Heart right ventricle (tissue), 16 donors: ENCODE results near the gene MALRD1. TPM values are rescaled to one million over a fixed set of nuclear protein-coding genes. Genes with fewer than 3 reads are reported as not detected.

Experiments used
- ATAC-seq, 8 donors: fragments of 200-7000 bp; cut with Tn5 transposase; one replicate each; pipeline ENCODE4 v1.9.1; 2020; ENCODE audit warnings: mild to moderate bottlenecking in 8 of 8, moderate library complexity in 8 of 8, moderate number of reproducible peaks in 1 of 8
- DNase-seq, 2 donors: peaks; one replicate each; pipeline ENCODE4 v3.0.0-alpha.2; 2020
- H3K27ac ChIP-seq, 10 donors: fragments of 200-600 bp; sonication (generic) in 2 of 10; one replicate each; pipeline versions ENCODE4 v1.5.0 to v1.8.0; 2020 to 2022; ENCODE audit warnings: mild to moderate bottlenecking in 3 of 10
- H3K27me3 ChIP-seq, 7 donors: fragments of 200-600 bp; one replicate each; pipeline ENCODE4 v1.8.0; 2021 to 2022; ENCODE audit warnings: mild to moderate bottlenecking in 2 of 7
- H3K36me3 ChIP-seq, 9 donors: fragments of 200-600 bp; sonication (generic) in 1 of 9; one replicate each; pipeline versions ENCODE4 v1.5.0 to v1.8.0; 2020 to 2022; ENCODE audit warnings: mild to moderate bottlenecking in 2 of 9
- H3K4me1 ChIP-seq, 9 donors: fragments of 200-600 bp; sonication (generic) in 1 of 9; one replicate each; pipeline versions ENCODE4 v1.5.0 to v1.8.0; 2020 to 2022; ENCODE audit warnings: mild to moderate bottlenecking in 4 of 9
- H3K4me3 ChIP-seq, 10 donors: fragments of 200-600 bp; sonication (generic) in 2 of 10; one replicate each; pipeline versions ENCODE4 v1.5.0 to v1.8.0; 2020 to 2022; ENCODE audit warnings: mild to moderate bottlenecking in 7 of 10, moderate library complexity in 2 of 10
- H3K9me3 ChIP-seq, 11 donors: fragments of 200-600 bp in 10 of 11; sonication (generic) in 2 of 11; one replicate each; pipeline versions ENCODE4 v1.5.0 to v1.8.0; 2013 to 2022; ENCODE audit warnings: mild to moderate bottlenecking in 2 of 11, control low read depth in 1 of 11, moderate library complexity in 1 of 11
- WGBS, 2 donors: extraction: QIAGEN DNeasy Blood & Tissue Kit; methylation state at CpG; one replicate each; pipeline ENCODE4 v1.1.7; 2013; ENCODE audit warnings: inconsistent platforms in 1 of 2; 5-methylcytosine and 5-hydroxymethylcytosine counted together
- intact Hi-C, 10 donors: fragments of 100-400 bp; cut with DNase I; formaldehyde crosslinking; loops; one replicate each; pipeline versions ENCODE4 v1.11.1 to v1.14.2; 2022
- polyA plus RNA-seq, 2 donors: library from polyadenylated mRNA; stranded (reverse); fragments of 200-250 nt; gene quantifications; one replicate each; pipeline ENCODE4 v1.2.3, GENCODE V29; 2013
- total RNA-seq, 10 donors: library from RNA; stranded (reverse); fragmentation: NEBNext Ultra II Directional in 3 of 10; extraction: Animal tissue kit (Norgen Biotek cat#: 25700) in 3 of 10; gene quantifications; one replicate each; pipeline versions ENCODE4 v1.2.1 to v1.2.4, GENCODE V29; 2021 to 2023
- TF ChIP-seq, protein P1 (sequence below), 9 donors: fragments of 200-600 bp; sonication (generic) in 2 of 9; IDR thresholded peaks; one replicate each; pipeline versions ENCODE4 v1.5.0 to v1.8.0; 2021 to 2022; ENCODE audit warnings: antibody characterized with exemption in 9 of 9, mild to moderate bottlenecking in 5 of 9, moderate library complexity in 1 of 9
- donor health status: Arrhythmogenic right ventricular cardiomyopathy.
- donor health status: ischemic (EF 13 %, LVEDD 7.1; RV severe dilation, severe dysfunction).
- donor health status: healthy with polysubstance abuse.
- donor health status: DM: no; HTN: yes; CAD: no.
- donor health status: DM: no; HTN: no; CAD: no.
- donor health status: ischemic (EF 25% LVEDD 6.9; RV normal size, moderate dysfunction).
- donor health status: ischemic (EF 25% LVEDD 5.7; RV mildly dilated, moderate dysfunction).
- donor health status: healthy.
- donor health status: DM: yes; HTN: yes; CAD: no.
- donor health status: Ischemic cardiomyopathy.
- donor health status: ischemic (EF 35%, LVEDD 5.7; RV mildly dilated, moderate dysfunction).
- donor health status: nonischemic (EF 11% LVEDD 7.7; RV severe dilation, severe dysfunction).
- donor health status: DM: yes; HTN: yes; CAD: no.
- donor health status: PGD.
- donor health status: ischemic (EF 29% LVEDD 5.4; RV normal size, mild dysfunction).
- donor health status: nonischemic (EF 23%, LVEDD 6.1; RV moderate dilation, normal function).

The MALRD1 gene
- total and polyA plus RNA-seq, 12 donors, result 0.10 to 2.2 (median 0.47) TPM

DNA sequence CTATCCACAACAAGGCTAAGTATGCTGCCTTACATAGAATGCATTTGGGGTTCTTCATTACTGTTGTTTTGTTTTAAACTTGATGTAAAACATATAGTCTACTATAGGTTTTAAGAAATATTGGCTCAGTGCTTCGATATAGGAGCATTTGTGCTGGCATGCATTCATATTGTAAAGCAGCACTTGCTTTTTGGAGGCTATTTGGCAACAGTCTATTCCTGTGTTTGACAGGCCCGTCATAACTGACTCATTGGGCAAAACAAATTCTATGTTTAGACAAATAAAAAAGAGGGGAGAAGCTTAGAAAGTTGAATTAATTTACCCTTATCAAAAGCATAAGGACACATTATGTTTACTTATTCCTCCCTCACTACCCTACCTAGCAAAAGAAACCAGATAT, 729.2 kb downstream of the MALRD1 start:
- Histone ChIP-seq H3K27me3 (no peaks in the 10 kb centered on the region), H3K36me3 (no peaks in the 10 kb centered on the region), H3K27ac (no peak overlapping the region), H3K4me1 (peaks cover 0 to 19% (median 0%) of the 10 kb centered on the region in 9 donors), H3K4me3 (no peak overlapping the region), H3K9me3 (no peaks in the 10 kb centered on the region)
- DNase-seq (no peak), ATAC-seq (no peak)
- intact Hi-C loops, result no loop called here
- WGBS, 2 donors, result 35 to 59% methylated on average over 2 of the region's 2 CpGs
- TF ChIP-seq, protein P1, sequence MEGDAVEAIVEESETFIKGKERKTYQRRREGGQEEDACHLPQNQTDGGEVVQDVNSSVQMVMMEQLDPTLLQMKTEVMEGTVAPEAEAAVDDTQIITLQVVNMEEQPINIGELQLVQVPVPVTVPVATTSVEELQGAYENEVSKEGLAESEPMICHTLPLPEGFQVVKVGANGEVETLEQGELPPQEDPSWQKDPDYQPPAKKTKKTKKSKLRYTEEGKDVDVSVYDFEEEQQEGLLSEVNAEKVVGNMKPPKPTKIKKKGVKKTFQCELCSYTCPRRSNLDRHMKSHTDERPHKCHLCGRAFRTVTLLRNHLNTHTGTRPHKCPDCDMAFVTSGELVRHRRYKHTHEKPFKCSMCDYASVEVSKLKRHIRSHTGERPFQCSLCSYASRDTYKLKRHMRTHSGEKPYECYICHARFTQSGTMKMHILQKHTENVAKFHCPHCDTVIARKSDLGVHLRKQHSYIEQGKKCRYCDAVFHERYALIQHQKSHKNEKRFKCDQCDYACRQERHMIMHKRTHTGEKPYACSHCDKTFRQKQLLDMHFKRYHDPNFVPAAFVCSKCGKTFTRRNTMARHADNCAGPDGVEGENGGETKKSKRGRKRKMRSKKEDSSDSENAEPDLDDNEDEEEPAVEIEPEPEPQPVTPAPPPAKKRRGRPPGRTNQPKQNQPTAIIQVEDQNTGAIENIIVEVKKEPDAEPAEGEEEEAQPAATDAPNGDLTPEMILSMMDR (IDR thresholded peaks at IDR 0.05), result no peak

DNA sequence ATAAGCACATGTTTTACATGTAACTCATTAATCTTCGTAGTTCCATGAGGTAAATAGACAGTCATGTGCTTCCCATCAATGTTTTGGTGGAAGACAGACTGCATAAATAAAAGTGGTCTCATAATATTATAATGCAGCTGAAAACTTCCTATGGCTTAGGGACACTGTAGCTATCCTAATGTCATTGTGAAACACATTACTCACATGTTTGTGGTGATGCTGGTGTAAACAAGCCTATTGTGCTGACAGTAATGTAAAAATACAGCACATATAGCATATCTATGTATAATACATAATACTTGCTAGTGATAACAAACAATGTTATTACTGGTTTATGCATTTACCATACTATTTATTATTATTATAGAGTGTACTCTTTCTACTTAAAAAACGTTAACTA, 730.4 kb downstream of the MALRD1 start:
- WGBS, 2 donors, result 85 to 88% methylated on average over 2 of the region's 2 CpGs
- no peaks in the 10 kb centered on the region for H3K36me3 ChIP-seq
- peaks cover 0 to 13% (median 0%) of the 10 kb centered on the region in 9 donors for H3K4me1 ChIP-seq
- H3K9me3 ChIP-seq, result no peaks in the 10 kb centered on the region
- intact Hi-C loops, result no loop called here
- no peaks in the 10 kb centered on the region for H3K27me3 ChIP-seq
- H3K27ac ChIP-seq, result no peak overlapping the region
- DNase-seq (no peak), ATAC-seq (no peak)
- no peak overlapping the region for H3K4me3 ChIP-seq
- TF ChIP-seq, protein P1 (IDR thresholded peaks at IDR 0.05), result no peak

DNA sequence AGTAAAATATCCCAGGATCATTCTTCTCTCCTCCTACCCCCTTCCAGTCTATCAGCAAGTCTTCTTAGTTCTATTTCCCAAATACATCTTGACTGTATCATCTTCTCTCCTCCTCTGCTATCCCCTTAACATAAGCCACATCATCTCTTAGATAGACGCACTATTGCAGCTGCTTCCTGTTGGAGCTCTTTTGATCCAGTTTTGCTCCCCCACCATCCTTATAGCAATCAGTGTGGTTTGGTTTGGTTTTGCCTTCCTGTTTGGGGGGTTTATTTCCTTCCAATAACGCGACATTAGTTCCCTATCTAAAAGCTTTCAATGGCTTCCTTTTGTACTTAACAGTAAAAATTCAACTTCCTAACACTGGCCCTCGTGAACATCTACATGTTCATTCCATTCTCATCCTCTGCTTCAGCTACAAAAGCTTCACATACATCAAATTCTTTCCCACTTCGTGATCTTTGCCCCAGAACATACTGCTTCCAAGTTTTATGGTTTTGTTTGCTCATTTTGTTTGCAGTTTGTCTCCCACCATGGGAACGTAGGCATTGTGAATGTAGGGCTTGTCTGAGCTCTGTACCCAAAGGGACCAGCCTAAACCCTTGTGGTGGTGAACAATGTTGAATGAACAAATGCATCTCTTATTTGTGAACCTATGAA, 734.0 kb downstream of the MALRD1 start:
- no peak overlapping the region for H3K27ac ChIP-seq
- H3K4me3 ChIP-seq, result no peak overlapping the region
- peaks cover 0 to 8% (median 0%) of the 10 kb centered on the region in 9 donors for H3K4me1 ChIP-seq
- TF ChIP-seq, protein P1 (IDR thresholded peaks at IDR 0.05), result no peak
- DNase-seq, result no peak
- H3K9me3 ChIP-seq, result no peaks in the 10 kb centered on the region
- no peaks in the 10 kb centered on the region for H3K27me3 ChIP-seq
- WGBS, 2 donors, result 63 to 64% methylated on average over 6 of the region's 6 CpGs
- intact Hi-C loops, result no loop called here
- no peak for ATAC-seq
- H3K36me3 ChIP-seq, result no peaks in the 10 kb centered on the region

DNA sequence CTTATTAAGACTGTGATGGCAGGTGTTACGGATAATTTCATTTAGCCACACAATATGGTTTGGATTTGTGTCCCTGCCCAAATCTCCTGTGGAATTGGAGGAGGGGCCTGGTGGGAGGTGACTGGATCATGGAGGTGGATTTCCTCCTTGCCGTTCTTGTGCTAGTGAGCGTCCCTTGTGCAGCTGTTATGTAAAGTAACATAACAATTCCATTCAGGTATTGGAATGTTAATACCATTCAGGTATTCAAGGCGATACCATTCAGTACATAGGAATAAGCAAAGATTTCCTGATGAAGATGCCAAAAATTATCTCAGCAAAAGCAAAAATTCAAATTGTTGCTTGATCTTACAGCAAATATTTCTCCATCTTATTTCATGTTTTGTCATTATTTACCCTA, 735.1 kb downstream of the MALRD1 start:
- Histone ChIP-seq H3K4me1 (peaks cover 0 to 8% (median 0%) of the 10 kb centered on the region in 9 donors), H3K36me3 (no peaks in the 10 kb centered on the region), H3K27me3 (no peaks in the 10 kb centered on the region), H3K27ac (no peak overlapping the region), H3K4me3 (no peak overlapping the region), H3K9me3 (no peaks in the 10 kb centered on the region)
- TF ChIP-seq, protein P1 (IDR thresholded peaks at IDR 0.05), result no peak
- WGBS, 2 donors, result 93 to 94% methylated on average over 4 of the region's 4 CpGs
- intact Hi-C loops, result no loop called here
- no peak for ATAC-seq
- DNase-seq, result no peak
